Iris pigment epithelial cell (primary cell): ENCODE measurements around the gene RTTN.

Experiments
- DNase-seq: peaks from one replicate; pipeline ENCODE4 v3.0.0-alpha.2; 2011; ENCODE audit warnings: low read depth

Gene RTTN

DNA sequence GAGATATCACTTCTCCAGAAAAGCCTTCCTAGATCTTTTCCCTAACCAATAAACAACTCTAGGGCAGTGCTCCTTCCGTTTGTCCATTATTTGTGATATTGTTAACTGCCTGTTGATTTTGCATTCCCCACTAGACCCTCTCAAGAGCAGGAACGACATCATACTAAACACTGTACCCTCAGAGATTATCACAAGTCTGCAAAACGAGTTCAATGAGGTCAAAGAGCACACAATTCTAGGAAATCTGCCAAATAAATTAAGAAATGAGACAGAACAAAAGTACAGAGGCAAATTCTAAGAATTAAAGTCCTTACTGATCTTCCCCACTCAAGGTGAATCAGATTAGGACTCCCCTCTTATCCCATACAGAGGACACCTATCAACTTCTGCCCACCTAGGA is 7.6 kb downstream of the RTTN start:
- no peak for DNase-seq

DNA sequence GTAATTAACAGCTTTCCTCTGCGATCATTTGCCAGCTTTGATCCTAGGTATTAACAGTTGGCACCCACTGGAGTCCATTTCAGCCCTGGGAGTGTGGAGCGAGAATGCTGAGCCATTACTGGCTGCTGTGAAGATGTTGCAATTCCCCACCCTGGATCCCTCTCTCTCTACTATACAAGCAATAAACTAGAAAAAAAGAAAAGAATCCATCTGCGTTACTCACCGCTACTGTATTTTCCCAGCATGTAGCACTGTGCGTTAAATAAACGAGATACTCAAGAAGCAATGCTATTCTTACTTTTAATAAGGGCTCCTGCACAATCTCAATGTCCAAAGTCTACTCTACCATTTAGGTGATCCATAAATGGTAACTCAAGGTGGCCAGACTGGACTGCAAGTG is 8.5 kb downstream of the RTTN start:
- peak; percentile 39 for DNase-seq

DNA sequence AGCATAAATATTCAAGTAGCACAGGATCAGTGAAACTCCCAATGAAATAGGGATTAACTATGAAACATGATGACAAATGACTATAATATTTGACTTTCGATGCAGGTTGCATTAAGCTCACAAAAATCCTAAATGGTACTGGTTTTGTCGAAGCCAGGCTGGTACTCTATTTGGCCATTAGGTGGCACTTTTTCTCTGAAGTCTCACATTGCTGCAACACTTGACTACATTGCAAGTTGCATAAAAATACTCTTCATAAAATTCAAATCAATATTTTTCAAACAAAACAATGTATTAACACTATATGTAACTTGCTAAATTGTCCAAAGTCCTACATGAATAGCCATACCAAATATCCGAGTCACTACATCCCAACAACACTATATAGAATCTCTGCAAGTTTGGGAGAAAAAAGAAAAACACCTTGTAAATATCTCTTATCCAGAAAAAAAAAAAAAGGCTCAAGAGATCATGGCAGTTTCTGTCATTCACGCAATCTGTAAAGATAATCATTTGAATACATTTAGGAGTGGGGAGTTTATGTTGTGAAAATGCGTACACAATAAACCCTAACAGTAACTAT is 9.5 kb downstream of the RTTN start:
- DNase-seq = peak; percentile 66

DNA sequence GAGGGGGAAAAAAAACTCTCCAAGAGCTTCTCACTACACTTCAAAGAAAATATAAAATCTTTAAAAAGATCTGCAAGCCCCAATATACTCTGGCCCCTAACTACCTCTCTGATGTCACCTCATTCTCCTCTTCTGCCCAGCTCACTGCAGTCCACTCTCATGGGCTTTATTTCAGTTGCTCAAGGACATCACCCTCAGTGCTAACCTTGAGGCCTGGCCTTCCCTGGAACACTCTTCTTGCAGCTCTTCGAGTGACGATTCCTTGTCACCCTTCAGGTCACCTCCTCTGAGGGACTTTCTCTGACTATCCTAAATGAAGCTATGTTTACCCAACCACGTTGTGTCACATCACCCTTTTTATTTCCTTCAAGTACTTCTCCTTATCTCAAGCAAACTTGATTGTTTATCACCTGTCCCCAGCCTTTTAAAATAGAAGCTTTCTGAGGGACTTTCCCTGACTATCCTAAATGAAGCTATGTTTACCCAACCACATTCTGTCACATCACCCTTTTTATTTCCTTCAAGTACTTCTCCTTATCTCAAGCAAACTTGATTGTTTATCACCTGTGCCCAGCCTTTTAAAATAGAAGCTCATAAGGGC is 10.4 kb downstream of the RTTN start:
- no peak for DNase-seq

DNA sequence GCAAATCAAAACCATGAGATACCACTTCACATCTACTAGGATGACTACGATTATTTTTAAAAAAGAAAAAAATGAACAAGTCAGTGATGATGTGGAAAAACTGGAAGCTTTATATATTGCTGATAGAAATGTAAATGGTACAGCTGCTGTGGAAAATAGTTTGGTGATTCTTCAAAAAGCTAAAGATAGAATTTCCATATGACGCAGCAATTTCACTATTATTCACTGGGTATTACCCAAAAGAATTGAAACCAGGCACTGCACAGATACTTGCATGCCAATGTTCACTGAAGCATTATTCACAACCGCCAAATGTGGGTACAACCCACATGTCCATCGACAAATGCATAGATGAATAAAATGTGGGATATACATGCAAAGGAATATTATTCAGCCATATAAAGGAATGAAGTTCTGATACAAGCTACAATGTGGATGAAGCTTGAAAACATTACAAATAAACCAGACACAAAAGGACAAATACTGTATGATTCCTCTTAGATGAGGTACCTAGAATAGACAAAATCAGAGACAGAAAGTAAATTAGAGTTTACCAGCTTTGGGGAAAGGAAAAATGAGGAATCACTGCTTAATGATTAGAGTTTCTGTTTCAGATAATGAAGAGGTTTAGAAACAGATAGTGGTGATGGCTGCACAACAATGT is 11.1 kb downstream of the RTTN start:
- no peak for DNase-seq

DNA sequence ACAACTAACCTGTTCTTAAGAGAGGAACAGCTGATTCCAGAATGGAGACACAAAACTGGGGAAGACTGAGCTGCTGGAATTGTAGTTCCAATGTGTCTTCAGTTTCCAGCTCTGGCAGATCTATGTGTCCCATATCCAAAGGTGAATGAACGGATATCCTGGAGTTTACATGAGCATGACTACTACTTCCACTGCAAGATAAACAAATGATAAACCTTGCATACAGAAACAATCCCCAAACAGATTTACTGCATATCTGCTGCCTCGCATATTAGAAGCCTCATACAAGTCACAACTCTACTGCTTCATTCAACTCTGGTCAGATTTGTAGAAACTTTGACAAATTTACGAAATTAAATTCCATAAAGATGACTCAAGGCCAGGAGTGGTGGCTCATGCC is 15.0 kb downstream of the RTTN start:
- peak; percentile 56 for DNase-seq

DNA sequence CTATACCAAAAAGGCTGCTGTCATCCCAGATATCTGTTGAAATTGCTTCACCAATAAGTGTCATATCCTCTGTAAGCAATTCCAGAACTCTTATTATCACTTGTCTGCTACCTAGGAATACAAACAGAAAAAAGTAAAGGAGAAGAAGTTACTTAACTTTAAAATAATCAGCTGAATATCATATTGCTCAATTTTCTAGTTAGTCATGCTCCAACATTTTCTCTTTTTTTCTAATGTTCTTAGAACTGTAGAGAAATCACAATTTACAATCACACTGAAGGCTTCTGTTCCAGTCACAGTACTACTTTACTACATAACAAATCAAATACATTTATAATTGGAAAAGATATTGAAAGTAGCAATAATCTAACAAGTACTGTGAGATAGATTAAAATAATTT is 17.4 kb downstream of the RTTN start:
- DNase-seq = peak; percentile 58

DNA sequence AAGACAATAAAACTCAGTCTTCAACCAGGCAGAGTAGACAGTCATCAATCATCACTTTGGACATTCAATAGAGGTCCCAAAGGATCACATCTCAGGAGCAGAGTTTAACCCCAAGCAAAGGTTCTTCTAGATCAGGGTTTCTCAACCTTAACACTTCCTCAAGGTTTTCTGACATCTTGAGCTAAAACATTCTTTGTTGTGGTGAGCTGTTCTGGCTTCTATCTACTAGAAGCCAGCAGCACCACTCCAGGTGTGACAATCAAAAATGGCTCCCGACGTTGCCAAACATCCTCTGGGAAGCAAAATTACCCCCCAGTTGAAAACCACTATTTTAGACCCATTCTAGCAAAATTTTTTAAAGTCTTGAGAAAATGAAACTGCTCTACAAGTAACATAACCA is 22.0 kb downstream of the RTTN start:
- no peak for DNase-seq

DNA sequence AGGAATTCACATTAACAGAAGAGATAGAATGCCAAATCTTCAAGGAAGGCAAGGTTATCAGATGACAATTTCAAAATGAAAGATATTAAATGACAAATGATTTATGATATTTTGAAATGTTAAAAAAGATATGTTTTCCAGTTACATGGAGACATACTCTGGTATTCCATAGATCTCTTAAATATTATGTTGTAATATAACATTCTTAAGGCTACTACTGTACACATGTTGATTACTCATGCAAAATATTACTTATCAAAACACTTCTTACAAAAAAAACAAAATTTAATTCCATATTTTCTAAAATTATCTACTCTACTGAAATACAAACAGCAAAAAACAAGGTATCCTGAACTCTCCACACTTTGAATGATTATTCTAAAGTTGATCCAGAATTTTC is 22.9 kb downstream of the RTTN start:
- peak; percentile 23 for DNase-seq

DNA sequence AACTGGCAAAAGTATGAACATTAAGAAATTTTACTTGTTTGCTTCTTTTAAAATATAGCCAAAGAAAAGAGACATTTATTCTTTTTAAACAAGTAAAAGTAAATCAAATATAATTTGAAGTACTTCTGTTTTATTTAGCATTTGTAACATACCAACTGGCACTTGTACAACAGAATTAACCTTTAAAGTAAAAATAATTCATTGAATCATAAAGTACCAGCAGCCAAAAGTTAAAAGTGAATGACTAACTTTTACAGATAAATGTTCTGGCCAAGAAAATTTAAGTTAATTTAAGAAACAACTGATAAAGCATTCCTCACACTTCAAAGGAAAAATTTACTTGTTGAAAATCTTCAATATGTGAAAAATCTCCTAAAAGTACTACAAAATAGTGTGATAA is 23.8 kb downstream of the RTTN start:
- DNase-seq = no peak

DNA sequence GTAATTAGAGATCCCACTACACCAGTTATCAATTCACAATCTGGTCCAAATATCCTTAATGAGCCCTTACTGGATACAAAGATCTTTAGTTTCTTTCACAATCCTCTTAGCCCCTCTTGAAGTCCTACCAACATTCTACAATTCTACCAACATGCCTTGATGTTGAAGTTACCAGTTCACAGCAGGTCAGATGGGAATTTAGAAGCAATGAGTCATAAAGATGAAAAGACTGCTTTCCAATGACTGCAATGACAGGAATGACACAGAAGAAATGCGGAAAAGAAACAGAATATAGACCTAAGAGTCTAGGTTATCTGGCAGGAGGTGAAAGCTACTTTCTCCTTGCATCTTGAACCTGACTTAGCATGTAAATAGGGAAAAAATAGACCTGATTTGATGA is 24.5 kb downstream of the RTTN start:
- DNase-seq = peak; percentile 90

DNA sequence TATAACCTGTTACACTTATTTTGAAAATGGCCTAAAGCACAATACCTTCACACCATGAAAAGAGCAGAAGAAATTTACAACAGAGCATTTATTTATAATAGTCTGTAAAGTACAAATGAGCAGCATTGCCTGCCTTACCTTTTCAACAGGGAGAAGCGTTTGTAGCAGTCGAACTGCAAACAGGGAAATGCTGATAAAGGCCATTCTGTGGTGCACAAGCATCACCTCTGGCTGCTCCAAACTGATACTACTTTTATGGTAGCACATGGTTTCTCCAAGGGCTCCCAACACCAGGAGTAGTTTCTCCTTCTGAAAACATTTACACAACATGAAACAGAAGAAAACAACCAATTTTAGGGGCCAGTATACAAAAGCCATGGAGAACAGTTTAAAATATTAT is 28.9 kb downstream of the RTTN start:
- DNase-seq = no peak

DNA sequence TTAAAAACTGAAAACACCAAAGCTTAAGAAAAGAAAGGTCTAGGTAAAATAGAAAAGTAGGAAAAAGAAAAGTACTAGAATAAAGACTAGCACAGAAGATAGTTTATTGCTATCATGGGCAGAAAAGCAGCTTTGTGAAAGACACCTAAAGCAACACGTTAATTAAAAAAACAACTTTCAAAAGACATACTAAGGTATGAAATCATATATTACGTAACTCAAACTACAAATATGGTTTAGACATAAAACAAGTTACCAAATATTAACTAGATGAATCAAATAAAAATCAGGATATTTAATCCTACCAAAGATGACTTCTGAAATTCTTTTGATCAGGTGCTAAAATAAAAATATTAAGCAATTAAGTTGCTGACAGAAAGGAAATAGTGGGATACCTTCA is 30.3 kb downstream of the RTTN start:
- DNase-seq = no peak

DNA sequence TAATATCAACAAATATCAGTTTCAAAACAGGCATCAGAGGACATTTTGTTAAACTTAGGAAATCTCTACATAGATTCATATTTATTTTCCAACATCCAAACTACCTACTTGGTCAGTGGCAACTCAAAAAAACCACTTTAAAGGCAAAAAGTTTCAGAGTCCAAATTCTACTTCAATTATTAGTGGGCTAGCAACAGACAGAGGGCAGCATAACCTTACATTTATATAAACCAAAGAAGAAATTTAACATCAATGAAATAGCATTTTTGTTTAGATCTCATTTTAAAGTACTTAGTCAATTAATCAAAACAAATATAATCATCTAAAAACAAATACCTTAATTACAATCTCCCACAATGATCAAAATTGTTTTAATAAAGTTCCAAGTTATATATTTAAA is 33.3 kb downstream of the RTTN start:
- peak; percentile 40 for DNase-seq

DNA sequence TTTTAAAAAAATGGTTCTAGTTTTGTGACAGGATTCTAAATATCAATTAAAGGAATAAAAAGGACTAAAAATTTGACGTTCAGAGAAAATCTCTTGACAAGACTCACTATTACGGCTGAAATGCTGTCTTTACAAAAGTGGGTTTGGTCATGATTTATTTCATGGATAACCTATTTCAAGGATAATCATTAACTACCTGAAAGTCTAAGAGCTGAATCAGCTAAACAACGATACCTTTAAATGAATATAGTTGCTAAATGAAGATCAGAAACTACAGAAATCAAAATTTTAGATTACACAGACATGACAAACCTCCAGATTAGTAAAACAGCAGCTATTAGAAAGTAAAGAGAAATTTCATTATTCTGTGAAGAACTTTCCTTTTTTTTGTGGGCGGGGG is 35.7 kb downstream of the RTTN start:
- no peak for DNase-seq

DNA sequence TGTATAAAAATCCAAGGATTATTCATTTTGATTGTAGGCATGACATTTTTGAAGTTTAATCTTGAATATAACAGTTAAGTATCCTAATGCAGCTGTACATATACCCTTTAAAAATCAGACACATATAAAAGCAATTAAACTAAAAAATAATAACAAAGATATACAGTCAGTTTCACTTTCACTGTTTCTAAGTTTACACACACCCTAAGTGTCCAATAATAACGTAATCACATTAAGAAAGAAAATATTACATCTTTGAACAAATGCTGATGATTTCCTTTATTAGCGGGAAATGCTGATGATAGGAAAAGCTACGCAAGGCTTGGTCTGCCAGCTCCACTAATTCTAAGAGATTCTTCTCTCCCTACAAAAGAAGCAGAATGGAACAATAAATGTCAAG is 38.8 kb downstream of the RTTN start:
- DNase-seq = no peak

DNA sequence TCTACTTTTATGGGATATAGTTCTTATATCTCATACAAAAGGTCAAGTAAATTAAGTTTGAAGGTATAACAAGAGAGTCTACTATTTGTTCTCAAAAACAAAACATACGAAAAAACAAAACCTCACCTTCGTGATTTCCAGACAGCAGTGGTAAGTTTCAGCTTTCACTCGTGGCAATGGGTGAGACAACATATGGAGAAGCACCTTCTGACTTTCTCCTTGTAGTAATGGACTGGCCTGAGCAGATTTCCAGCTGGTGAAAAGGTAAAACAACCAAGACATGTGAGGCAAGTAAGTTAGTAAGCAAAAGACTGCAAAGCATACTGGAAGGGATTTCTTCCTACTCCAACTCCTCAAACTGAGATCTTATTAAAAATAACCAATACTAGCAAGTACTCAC is 39.6 kb downstream of the RTTN start:
- DNase-seq = no peak

DNA sequence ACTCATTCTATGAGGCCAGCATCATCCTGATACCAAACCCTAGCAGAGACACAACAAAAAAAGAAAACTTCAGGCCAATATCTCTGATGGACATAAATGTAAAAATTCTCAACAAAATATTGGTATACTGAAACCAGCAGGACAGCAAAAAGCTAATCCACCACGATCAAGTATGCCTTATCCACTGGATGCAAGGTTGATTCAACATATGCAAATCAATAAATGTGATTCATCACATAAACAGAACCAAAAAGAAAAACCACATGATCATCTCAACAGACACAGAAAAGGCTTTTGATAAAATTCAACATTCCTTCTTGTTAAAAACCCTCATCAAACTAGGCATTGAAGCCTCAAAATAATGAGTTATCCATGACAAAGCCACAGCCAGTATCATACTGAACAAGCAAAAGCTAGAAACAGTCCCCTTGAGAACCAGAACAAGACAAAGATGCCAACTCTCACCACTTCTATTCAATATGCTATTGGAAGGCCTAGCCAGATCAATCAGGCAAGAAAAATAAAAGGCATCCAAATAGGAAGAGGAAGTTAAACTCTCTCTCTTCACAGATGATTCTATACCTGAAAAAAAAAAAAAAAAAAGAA is 45.3 kb downstream of the RTTN start:
- DNase-seq = no peak

DNA sequence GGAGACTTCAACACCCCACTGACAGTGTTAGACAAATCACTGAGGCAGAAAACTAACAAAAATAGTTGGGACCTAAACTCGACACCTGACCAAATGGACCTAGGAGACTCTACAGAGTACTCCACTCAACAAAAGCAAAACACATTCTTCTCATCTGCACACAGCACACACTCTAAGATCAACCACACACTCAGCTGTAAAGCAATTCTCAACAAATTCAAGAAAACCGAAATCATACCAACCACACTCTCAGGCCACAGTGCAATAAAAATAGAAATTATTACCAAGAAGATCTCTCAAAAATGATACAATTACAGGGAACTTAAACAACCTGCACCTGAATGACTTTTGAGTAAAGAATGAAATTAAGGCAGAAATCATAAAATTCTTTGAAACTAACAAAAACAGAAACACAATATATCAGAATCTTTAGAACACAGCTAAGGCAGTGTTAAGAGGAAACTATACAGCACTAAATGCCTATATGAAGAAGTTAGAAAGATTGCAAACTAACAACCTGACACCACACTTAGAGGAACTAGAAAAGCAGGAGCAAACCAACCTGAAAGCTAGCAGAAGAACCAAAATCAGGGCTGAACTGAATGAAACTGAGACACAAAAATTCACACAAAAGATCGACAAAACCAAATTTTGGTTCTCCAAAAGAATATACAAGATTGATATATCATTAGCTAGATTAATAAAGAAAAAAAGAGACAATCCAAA is 46.3 kb downstream of the RTTN start:
- no peak for DNase-seq

DNA sequence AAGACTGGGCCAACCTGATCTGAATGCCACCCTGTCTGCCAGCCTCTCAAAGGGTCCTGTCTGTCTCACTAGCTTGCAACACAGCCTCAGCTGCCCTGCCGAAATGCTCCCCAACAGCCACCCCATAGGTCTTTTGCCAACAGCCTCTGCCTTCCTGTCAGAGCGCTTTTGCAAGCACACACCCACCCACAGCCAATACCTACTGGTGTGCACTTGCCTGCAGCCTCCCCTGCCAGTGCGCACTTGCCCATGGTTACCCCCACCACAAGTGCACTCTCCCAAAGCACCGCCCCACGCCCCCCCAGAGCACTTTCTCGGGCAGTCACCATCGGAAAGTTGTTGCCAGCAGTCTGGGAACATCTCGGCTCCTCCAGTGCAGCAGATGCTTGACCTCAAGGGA is 48.6 kb downstream of the RTTN start:
- no peak for DNase-seq

DNA sequence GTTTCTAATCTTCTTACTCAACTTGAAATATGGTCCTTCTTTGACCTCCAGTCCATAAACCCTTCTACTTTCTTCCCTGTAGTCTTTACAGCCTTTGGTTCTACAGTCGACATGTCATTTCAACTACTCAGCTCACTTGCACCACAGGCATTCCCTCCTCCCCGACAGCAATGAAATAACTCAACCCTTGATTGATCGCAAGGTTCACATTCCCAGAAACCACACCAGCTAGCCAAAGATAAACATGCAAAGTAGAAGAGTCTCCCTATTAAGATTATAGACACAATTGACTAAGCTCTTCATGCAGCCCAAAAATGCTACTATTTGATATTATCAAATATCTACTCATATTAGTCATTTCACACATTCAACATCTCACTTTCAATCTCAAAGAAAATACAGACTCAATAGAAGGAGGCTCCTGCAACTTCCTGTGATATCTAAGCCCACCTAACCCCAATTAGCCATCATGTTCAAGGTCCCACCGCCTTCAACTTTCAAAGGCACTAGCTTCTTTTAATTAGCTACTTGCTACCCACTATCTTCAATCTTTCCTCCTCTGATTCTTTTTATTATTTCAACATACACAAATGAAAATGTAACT is 50.8 kb downstream of the RTTN start:
- DNase-seq = peak; percentile 98

DNA sequence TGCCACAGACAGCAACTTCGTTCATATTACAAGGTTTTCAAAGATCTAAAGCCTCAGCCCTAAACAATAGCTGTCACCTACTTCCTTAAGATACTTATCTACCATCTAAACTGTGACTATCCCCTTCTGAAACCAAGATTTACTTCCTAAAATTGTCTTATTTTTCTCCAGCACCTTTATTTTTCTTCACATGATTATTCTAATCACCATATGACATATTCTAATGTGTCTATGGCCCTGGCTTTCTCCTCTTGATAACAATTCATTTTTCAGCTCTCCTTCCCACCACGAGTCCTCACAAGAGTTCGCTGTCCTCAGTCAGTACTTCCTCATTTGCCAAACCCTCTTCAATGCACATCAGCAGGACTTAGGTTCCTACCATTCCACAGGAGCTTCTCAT is 53.9 kb downstream of the RTTN start:
- no peak for DNase-seq
